K562 (cell line): ENCODE measurements around the gene CYSTM1. TPM values are rescaled to one million over a fixed set of nuclear protein-coding genes. Genes with fewer than 3 reads are reported as not detected.

Experiments
- ATAC-seq: fragments of 200-7000 bp; cut with Tn5 transposase; 3 replicates; pipeline ENCODE4 v1.9.1; 2020; ENCODE audit warnings: moderate library complexity
- BruUV-seq: library from RNA; stranded (reverse); fragments of 400-500 nt; replicated peaks from 2 replicates; lab custom pipeline; 2021; lab: Mats Ljungman, UMichigan
- CTCF ChIA-PET: fragments of 300-600 bp; formaldehyde crosslinking; extraction: SDS; loops from one replicate; lab custom pipeline; 2021; ENCODE audit warnings: low intra/inter-chr PET ratio; lab: Yijun Ruan, JAX
- POLR2A ChIA-PET: fragments of 300-600, 350-650 bp; sonication (Branson Sonifier 250); formaldehyde crosslinking; extraction: SDS; loops from one replicate; lab custom pipeline; 2021; ENCODE audit warnings: antibody characterized with exemption, inconsistent platforms; lab: Yijun Ruan, JAX
- DNase-seq, 4 experiments: peaks; one replicate each; pipeline versions ENCODE4 v3.0.0 to v3.0.0-alpha.2; 2011 to 2018; ENCODE audit warnings: low spot score in 3 of 4, mixed read lengths in 3 of 4; ENCODE audit errors: extremely low read depth in 1 of 4
- FAIRE-seq: peaks from 2 replicates; lab custom pipeline; 2011; peaks lifted over from hg19 to GRCh38; lab: Jason Lieb, UNC
- H2AFZ ChIP-seq: 2 replicates; pipeline ENCODE4 v1.6.0; 2011; ENCODE audit warnings: low read depth, low read length, control low read depth, inconsistent platforms
- H3K27ac ChIP-seq: fragments of 200-600 bp; 3 replicates; pipeline ENCODE4 v1.8.0; 2011; ENCODE audit warnings: low read depth, mild to moderate bottlenecking, control low read depth, inconsistent platforms, low read length, moderate library complexity, mixed read lengths; ENCODE audit errors: extremely low read depth
- H3K27me3 ChIP-seq, 2 experiments: fragments of 300-600 bp in 1 of 2; 2 replicates in 1 of 2; 3 replicates in 1 of 2; pipeline versions ENCODE4 v1.6.0 to v1.8.0; 2011; ENCODE audit warnings: inconsistent platforms in 2 of 2, low read length in 2 of 2, mild to moderate bottlenecking in 1 of 2, mixed read lengths in 1 of 2, moderate library complexity in 1 of 2; ENCODE audit not compliant: control insufficient read depth in 2 of 2, insufficient read depth in 2 of 2
- H3K36me3 ChIP-seq: fragments of 300-600 bp; 3 replicates; pipeline ENCODE4 v1.8.0; 2011; ENCODE audit warnings: mild to moderate bottlenecking, low read length, inconsistent platforms; ENCODE audit not compliant: control insufficient read depth, insufficient read depth
- H3K4me1 ChIP-seq, 2 experiments: fragments of 200-600 bp in 1 of 2; replicated peaks in 1 of 2; 2 replicates in 1 of 2; 3 replicates in 1 of 2; pipeline versions ENCODE4 v1.5.1 to v1.8.0; 2011; ENCODE audit warnings: inconsistent platforms in 2 of 2, low read length in 2 of 2, mild to moderate bottlenecking in 1 of 2, mixed read lengths in 1 of 2, moderate library complexity in 1 of 2; ENCODE audit not compliant: control insufficient read depth in 2 of 2, insufficient read depth in 2 of 2
- H3K4me2 ChIP-seq: 2 replicates; pipeline ENCODE4 v1.6.1; 2011; ENCODE audit warnings: low read length, control low read depth, inconsistent platforms, mixed read lengths; ENCODE audit not compliant: insufficient read depth
- H3K4me3 ChIP-seq: fragments of 200-600 bp; sonication (generic), shearing (Covaris generic); 2 replicates; pipeline ENCODE4 v1.5.1; 2016; ENCODE audit warnings: control low read depth, inconsistent platforms
- H3K79me2 ChIP-seq: fragments of 200-600 bp; 3 replicates; pipeline ENCODE4 v1.8.0; 2011; ENCODE audit warnings: low read length, inconsistent platforms; ENCODE audit not compliant: control insufficient read depth, insufficient read depth
- H3K9ac ChIP-seq, 2 experiments: 2 replicates each; pipeline versions ENCODE4 v1.6.0 to v1.6.1; 2011; ENCODE audit warnings: low read depth in 2 of 2, low read length in 2 of 2, control low read depth in 1 of 2, inconsistent platforms in 1 of 2, mild to moderate bottlenecking in 1 of 2, mixed read lengths in 1 of 2; ENCODE audit not compliant: insufficient read depth in 1 of 2
- H3K9me1 ChIP-seq: one replicate; pipeline ENCODE4 v1.6.0; 2011; ENCODE audit warnings: inconsistent platforms, mild to moderate bottlenecking, low read length, moderate library complexity; ENCODE audit not compliant: control insufficient read depth, insufficient read depth
- H3K9me3 ChIP-seq: replicated peaks from 2 replicates; pipeline ENCODE4 v1.5.1; 2011; ENCODE audit warnings: low read depth, low read length, inconsistent platforms; ENCODE audit not compliant: control insufficient read depth, insufficient read depth
- H4K20me1 ChIP-seq: replicated peaks from 2 replicates; pipeline ENCODE4 v1.6.1; 2011; ENCODE audit warnings: low read length, inconsistent platforms, mixed read lengths; ENCODE audit not compliant: control insufficient read depth, insufficient read depth
- RFX5 ChIP-seq: IDR thresholded peaks from 2 replicates; pipeline ENCODE4 v1.6.1; 2011; ENCODE audit warnings: low read depth, mild to moderate bottlenecking, improper control_type of control experiment, low read length
- SPI1 ChIP-seq: IDR thresholded peaks from 2 replicates; pipeline ENCODE4 v1.6.1; 2011; ENCODE audit warnings: low read depth, low read length, control low read depth, borderline replicate concordance
- SREBF2 ChIP-seq: sonication (generic); formaldehyde crosslinking; IDR thresholded peaks from 2 replicates; pipeline ENCODE4 v1.4.0; 2020; ENCODE audit warnings: mild to moderate bottlenecking, missing genetic modification reagents
- WGBS: fragments of 100-300 bp; shearing (Covaris generic); methylation state at CpG from one replicate; pipeline ENCODE4 v1.1.6; 2016; ENCODE audit warnings: low coverage, mixed read lengths; ENCODE audit not compliant: insufficient coverage; ENCODE audit errors: missing lambda C conversion rate; 5-methylcytosine and 5-hydroxymethylcytosine counted together
- in situ Hi-C: fragments of 300-500 bp; cut with MboI; formaldehyde crosslinking; loops from 4 replicates; pipeline ENCODE4 v1.15.0; 2018; ENCODE audit warnings: inconsistent platforms, mixed read lengths
- intact Hi-C: fragments of 100-400 bp; cut with micrococcal nuclease; formaldehyde crosslinking; loops from 2 replicates; pipeline ENCODE4 v1.14.2; 2022
- polyA plus RNA-seq, 8 experiments: library from polyadenylated mRNA; depleted of rRNA in 4 of 8; stranded (reverse) in 5 of 8; unstranded in 3 of 8; fragments of >200 nt; fragmentation: Nextera tagmentation in 2 of 8; fragmentation: Illumina TruSeq in 1 of 8; extraction: Ambion mirVana in 2 of 8; extraction: Trizol in 1 of 8; gene quantifications; 2 replicates each; pipeline versions ENCODE4 v1.2.1 to v1.2.3, GENCODE V29; 2011 to 2014; ENCODE audit warnings: inconsistent platforms in 1 of 8, missing spikeins in 1 of 8
- total RNA-seq, 7 experiments: library from RNA; depleted of rRNA in 6 of 7; stranded (reverse); fragments of >200 nt in 6 of 7; fragmentation: Illumina TruSeq in 2 of 7; extraction: Trizol in 2 of 7; gene quantifications; 2 replicates each; pipeline versions ENCODE4 v1.2.1 to v1.2.3, GENCODE V29; 2011 to 2021; ENCODE audit warnings: low replicate concordance in 1 of 7

Gene CYSTM1
- total and polyA plus RNA-seq, 9 of the 15 experiments (the other 6 are each of a cell fraction or from before 2014, with no cell fraction given): 76.1 to 422 (median 108) TPM

- Histone ChIP-seq H3K36me3 (no peaks in the 10 kb centered on the region), H3K9me3 (no peaks in the 10 kb centered on the region; the same call in 1 of the 2 replicates), H3K27me3 (no peaks in the 10 kb centered on the region), H3K9ac (no peak overlapping the region), H2AFZ (no peak overlapping the region), H4K20me1 (peaks cover 7% of the 10 kb centered on the region; the same call in 1 of the 2 replicates), H3K79me2 (no peaks in the 10 kb centered on the region), H3K4me1 (no peaks in the 10 kb centered on the region; a peak in 1 of 5 replicates), H3K4me2 (no peak overlapping the region), H3K27ac (no peak overlapping the region), H3K9me1 (no peaks in the 10 kb centered on the region), H3K4me3 (no peak overlapping the region)
- WGBS: 25% methylated on average over 3 of the region's 5 CpGs
- no TSS peak for BruUV-seq
- ATAC-seq (no peak), DNase-seq (no peak), FAIRE-seq (no peak)
- no peak for TF ChIP-seq SREBF2 (CRISPR knock-in tag)
- ChIA-PET CTCF (interaction anchor here (0.6 kb wide), 1 partner anchor 62 kb away, joined by 3 read pairs; no protein-coding TSS in a partner anchor), POLR2A (interaction anchor here (0.6 to 1.7 kb wide), 3 partner anchors 10 to 22 kb away, joined by 3 to 8 read pairs (median 5); no protein-coding TSS in a partner anchor)
- in situ Hi-C loops: no loop called here
- intact Hi-C loops: no loop called here
Measured at GRCh38 chr5:140130949-140131733, 43.8 kb upstream of the CYSTM1 start.

GRCh38 chr5:140131967-140132409, 43.0 kb upstream of the CYSTM1 start:
- DNase-seq (no peak), ATAC-seq (peak; percentile 45), FAIRE-seq (peak; percentile 70)
- in situ Hi-C loops: no loop called here
- CTCF ChIA-PET: no interaction called here
- Histone ChIP-seq H3K9ac (no peak overlapping the region), H2AFZ (no peak overlapping the region), H3K27ac (no peak overlapping the region), H3K9me3 (no peaks in the 10 kb centered on the region; the same call in 1 of the 2 replicates), H4K20me1 (0 out of 2 replicates have a peak, but pooled peaks cover under 1% of the 10 kb centered on the region), H3K4me2 (no peak overlapping the region), H3K9me1 (no peaks in the 10 kb centered on the region), H3K4me1 (no peaks in the 10 kb centered on the region; a peak in 1 of 5 replicates), H3K79me2 (no peaks in the 10 kb centered on the region), H3K27me3 (no peaks in the 10 kb centered on the region), H3K4me3 (no peak overlapping the region), H3K36me3 (no peaks in the 10 kb centered on the region)
- no peak for TF ChIP-seq RFX5
- TF ChIP-seq SPI1: peak; percentile 78
- no TSS peak for BruUV-seq
- intact Hi-C loops: no loop called here
- WGBS: 34% methylated on average over 3 of the region's 3 CpGs
- POLR2A ChIA-PET: interaction anchor here (0.6 to 1.7 kb wide), 4 partner anchors 11 to 512 kb away, joined by 3 to 8 read pairs (median 4); no protein-coding TSS in a partner anchor
